ENCODE measurements around the gene SP140.

DNA sequence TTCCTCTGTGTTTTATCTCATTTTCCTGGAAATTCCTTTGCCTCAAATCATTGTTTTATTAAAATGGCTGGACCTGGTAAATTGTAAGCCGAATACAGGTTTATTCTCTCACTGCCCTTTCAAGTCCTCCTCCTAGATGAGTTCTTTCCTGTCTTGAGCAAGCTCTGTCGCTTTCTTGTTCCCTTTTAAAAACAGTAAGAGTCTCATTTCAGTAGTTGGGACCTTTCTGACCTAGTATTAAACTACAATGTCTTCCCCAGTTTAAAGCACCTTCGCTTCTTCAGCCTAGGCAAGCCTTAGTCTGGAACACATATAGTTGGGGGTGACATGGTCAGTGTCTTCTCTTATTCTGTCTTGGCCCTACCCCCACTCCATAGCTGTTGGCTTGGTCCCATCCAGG is 60.5 kb downstream of the SP140 start:
- TF ChIP-seq EP300 (IDR thresholded peaks at IDR 0.05) (no peak), SMC3 (IDR thresholded peaks at IDR 0.05) (no peak), MAFK (IDR thresholded peaks at IDR 0.05; ENCODE audit: partially characterized antibody) (no peak), POLR2A (IDR thresholded peaks at IDR 0.05; ENCODE audit: low read length) (no peak), CHD2 (IDR thresholded peaks at IDR 0.05; ENCODE audit: low read length, partially characterized antibody) (no peak), SREBF2 (IDR thresholded peaks at IDR 0.05) (no peak)
- TF ChIP-seq, protein P1, sequence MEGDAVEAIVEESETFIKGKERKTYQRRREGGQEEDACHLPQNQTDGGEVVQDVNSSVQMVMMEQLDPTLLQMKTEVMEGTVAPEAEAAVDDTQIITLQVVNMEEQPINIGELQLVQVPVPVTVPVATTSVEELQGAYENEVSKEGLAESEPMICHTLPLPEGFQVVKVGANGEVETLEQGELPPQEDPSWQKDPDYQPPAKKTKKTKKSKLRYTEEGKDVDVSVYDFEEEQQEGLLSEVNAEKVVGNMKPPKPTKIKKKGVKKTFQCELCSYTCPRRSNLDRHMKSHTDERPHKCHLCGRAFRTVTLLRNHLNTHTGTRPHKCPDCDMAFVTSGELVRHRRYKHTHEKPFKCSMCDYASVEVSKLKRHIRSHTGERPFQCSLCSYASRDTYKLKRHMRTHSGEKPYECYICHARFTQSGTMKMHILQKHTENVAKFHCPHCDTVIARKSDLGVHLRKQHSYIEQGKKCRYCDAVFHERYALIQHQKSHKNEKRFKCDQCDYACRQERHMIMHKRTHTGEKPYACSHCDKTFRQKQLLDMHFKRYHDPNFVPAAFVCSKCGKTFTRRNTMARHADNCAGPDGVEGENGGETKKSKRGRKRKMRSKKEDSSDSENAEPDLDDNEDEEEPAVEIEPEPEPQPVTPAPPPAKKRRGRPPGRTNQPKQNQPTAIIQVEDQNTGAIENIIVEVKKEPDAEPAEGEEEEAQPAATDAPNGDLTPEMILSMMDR (IDR thresholded peaks at IDR 0.05): no peak
- TF ChIP-seq, protein P2, sequence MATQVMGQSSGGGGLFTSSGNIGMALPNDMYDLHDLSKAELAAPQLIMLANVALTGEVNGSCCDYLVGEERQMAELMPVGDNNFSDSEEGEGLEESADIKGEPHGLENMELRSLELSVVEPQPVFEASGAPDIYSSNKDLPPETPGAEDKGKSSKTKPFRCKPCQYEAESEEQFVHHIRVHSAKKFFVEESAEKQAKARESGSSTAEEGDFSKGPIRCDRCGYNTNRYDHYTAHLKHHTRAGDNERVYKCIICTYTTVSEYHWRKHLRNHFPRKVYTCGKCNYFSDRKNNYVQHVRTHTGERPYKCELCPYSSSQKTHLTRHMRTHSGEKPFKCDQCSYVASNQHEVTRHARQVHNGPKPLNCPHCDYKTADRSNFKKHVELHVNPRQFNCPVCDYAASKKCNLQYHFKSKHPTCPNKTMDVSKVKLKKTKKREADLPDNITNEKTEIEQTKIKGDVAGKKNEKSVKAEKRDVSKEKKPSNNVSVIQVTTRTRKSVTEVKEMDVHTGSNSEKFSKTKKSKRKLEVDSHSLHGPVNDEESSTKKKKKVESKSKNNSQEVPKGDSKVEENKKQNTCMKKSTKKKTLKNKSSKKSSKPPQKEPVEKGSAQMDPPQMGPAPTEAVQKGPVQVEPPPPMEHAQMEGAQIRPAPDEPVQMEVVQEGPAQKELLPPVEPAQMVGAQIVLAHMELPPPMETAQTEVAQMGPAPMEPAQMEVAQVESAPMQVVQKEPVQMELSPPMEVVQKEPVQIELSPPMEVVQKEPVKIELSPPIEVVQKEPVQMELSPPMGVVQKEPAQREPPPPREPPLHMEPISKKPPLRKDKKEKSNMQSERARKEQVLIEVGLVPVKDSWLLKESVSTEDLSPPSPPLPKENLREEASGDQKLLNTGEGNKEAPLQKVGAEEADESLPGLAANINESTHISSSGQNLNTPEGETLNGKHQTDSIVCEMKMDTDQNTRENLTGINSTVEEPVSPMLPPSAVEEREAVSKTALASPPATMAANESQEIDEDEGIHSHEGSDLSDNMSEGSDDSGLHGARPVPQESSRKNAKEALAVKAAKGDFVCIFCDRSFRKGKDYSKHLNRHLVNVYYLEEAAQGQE (IDR thresholded peaks at IDR 0.05): no peak

Data from A549 (cell line).